Duodenal mucosa (tissue), 2 donors: ENCODE data around the gene SDK2.

ENCODE experiments used
- H3K27ac ChIP-seq: one replicate; pipeline ENCODE4 v1.7.0; 2013; ENCODE audit warnings: low read depth, low read length
- H3K27me3 ChIP-seq, 2 donors: one replicate each; pipeline ENCODE4 v1.7.0; 2013; ENCODE audit warnings: low read length in 2 of 2, control low read depth in 1 of 2; ENCODE audit not compliant: insufficient read depth in 2 of 2, control insufficient read depth in 1 of 2
- H3K36me3 ChIP-seq, 2 donors: one replicate each; pipeline ENCODE4 v1.7.0; 2013; ENCODE audit warnings: low read length in 2 of 2, control low read depth in 1 of 2; ENCODE audit not compliant: insufficient read depth in 2 of 2, control insufficient read depth in 1 of 2
- H3K4me1 ChIP-seq, 2 donors: one replicate each; pipeline ENCODE4 v1.7.0; 2013; ENCODE audit warnings: low read length in 2 of 2, control low read depth in 1 of 2; ENCODE audit not compliant: insufficient read depth in 2 of 2, control insufficient read depth in 1 of 2
- H3K4me3 ChIP-seq, 2 donors: one replicate each; pipeline ENCODE4 v1.7.0; 2013; ENCODE audit warnings: low read length in 2 of 2, low read depth in 1 of 2
- H3K9ac ChIP-seq, 2 donors: one replicate each; pipeline ENCODE4 v1.7.0; 2013; ENCODE audit warnings: low read length in 2 of 2, low read depth in 1 of 2
- H3K9me3 ChIP-seq, 2 donors: one replicate each; pipeline ENCODE4 v1.7.0; 2013; ENCODE audit warnings: low read length in 2 of 2, control low read depth in 1 of 2; ENCODE audit not compliant: control insufficient read depth in 1 of 2

SDK2 gene

DNA sequence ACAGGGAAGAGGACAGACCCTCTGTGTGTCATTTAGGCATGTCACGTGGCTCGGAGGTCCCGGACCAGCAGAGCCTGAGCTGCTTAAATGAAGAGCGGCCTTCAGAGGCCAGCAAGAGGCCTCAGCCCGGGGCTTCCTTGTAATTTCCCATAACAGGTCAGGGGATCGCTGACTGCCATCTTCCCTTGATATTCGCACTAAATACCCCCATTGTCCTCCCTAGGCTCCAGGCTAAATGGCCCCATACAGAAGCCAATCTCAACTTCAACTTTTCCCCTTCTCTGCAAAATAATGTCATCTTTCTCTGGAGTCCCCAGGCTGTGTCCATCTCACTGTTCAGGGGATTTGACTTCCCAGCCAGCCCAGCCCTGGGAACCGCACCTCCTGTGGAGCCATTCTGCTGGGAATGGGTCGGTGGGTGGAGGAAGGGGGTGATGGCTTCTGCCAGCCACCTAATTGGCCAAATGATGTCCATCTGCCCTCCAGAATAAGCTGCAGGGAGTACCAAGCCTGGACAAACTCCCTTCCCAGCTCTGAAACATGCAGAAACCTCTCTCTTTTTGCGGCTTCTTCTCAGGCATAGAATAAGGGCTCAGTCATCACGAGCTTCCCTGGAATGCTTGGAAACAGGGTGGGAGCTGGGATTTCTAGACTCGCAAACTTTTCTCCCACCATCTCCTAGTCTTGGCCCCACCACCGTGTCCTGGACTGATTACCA lies 129.9 kb downstream of the SDK2 start:
- Histone ChIP-seq H3K27me3 (no peaks in the 10 kb centered on the region), H3K36me3 (no peaks in the 10 kb centered on the region), H3K9ac (no peak overlapping the region), H3K4me1 (no peaks in the 10 kb centered on the region), H3K27ac (no peak overlapping the region), H3K4me3 (no peak overlapping the region), H3K9me3 (no peaks in the 10 kb centered on the region)

DNA sequence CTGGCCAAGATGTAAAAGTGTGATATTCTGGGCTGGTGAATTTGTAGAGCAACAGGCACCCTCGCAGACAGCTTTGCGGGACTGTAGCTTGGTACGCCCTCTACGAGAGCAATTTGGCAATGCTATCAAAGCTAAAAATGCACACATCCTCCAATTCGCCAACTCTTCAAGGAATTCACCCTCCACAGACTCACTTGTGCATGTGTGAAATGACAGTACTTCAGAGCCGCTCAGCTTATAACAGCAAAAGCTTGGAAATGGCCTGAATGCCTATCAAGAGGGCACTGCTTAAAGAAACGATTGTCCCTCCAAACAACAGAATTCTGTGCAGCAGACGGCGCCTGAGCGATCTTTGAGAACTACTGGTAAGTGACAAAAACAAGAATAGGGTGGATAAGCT lies 130.8 kb downstream of the SDK2 start:
- Histone ChIP-seq H3K36me3 (no peaks in the 10 kb centered on the region), H3K9ac (no peak overlapping the region), H3K4me3 (no peak overlapping the region), H3K9me3 (no peaks in the 10 kb centered on the region), H3K27ac (no peak overlapping the region), H3K27me3 (no peaks in the 10 kb centered on the region), H3K4me1 (no peaks in the 10 kb centered on the region)

DNA sequence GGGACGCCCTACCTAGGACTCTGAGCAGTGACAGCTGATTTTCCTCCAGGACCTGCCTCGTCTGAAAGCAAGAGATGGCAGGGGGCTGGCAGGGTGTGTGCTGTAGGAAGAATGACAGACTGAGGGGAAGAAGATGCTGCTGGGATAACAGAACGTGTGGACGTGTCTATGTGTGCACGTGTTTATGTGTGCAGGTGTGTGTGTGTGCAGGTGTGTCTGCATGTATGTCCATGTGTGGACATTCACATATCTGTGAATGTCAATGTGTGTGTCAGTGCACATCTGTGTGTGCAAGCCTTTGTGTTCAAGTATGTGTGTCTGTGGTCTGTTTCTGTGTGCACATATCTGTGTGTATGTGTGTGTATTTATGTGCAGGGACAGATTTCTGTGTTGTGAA lies 132.5 kb downstream of the SDK2 start:
- no peak overlapping the region for H3K4me3 ChIP-seq
- H3K9ac ChIP-seq = no peak overlapping the region
- H3K27me3 ChIP-seq = no peaks in the 10 kb centered on the region
- H3K36me3 ChIP-seq = no peaks in the 10 kb centered on the region
- no peaks in the 10 kb centered on the region for H3K4me1 ChIP-seq
- H3K9me3 ChIP-seq = no peaks in the 10 kb centered on the region
- no peak overlapping the region for H3K27ac ChIP-seq

DNA sequence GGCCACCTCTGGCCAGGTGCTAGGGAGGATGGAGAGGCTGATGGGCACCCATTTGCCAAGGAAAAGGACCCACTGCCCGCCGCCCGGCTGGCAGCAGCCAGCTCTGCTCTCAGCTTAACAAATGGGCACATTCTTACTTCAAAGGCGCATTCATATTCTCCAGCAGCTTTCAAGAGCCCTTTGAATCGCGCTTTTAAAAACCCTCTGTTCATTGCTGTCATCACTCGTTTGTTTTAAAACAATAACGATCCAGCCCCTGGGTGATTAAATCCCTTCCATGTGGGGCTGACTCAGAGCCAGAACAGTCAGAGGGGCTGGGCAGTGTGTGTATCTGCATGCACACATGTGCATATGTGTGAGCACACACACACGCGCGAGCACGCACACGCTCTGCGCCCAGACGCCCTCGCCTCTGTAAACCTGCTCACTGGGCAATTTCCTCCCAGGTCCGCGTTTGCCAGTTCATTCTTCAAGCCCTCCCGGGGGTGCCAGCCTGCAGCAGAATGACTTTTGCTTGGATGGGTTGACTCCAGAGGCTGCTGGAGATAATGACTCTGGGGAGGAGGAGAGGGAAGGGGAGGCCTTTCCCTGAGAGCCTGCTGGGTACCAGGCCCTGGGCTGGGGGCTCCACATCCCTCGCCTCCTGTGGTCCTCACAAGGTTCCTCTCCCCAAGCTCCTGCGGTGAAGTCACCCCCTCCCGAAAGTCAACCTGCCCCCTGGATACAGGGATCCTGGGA lies 133.1 kb downstream of the SDK2 start:
- no peak overlapping the region for H3K9ac ChIP-seq
- no peak overlapping the region for H3K27ac ChIP-seq
- H3K36me3 ChIP-seq = no peaks in the 10 kb centered on the region
- H3K4me1 ChIP-seq = no peaks in the 10 kb centered on the region
- no peak overlapping the region for H3K4me3 ChIP-seq
- no peaks in the 10 kb centered on the region for H3K9me3 ChIP-seq
- no peaks in the 10 kb centered on the region for H3K27me3 ChIP-seq

DNA sequence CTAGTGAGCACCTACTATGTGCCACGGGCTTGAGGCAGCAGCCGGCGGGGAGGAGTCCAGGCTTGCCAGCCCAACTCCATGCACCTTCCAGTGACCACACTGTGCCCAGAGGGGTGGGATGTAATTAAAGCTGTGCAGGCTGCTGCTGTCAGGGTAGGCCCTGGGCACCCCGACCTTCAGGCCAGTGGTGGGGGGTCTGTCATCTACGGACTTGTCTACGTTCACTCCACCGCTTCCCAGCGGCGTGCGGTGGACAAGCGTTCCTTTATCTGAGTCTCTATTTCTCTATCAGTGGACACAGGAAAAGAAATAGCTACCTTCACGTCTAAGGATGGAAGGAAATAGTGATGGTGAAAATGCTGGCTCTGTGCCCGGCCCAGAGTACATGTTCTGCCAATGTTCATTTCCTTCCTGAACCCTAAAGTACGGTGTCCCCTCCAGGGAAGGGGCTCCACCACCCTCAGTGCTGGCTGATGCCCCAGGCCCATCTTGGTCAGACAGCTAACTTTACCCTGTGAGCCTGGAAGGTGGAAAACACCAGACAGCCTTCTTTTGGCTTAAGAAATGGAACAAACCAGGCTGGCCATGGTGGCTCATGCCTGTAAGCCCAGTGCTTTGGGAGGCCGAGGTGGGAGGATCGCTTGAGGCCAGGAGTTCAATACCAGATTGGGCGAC lies 135.2 kb downstream of the SDK2 start:
- Histone ChIP-seq H3K9ac (no peak overlapping the region), H3K27ac (no peak overlapping the region), H3K9me3 (no peaks in the 10 kb centered on the region), H3K4me1 (no peaks in the 10 kb centered on the region), H3K36me3 (no peaks in the 10 kb centered on the region), H3K27me3 (no peaks in the 10 kb centered on the region), H3K4me3 (no peak overlapping the region)

DNA sequence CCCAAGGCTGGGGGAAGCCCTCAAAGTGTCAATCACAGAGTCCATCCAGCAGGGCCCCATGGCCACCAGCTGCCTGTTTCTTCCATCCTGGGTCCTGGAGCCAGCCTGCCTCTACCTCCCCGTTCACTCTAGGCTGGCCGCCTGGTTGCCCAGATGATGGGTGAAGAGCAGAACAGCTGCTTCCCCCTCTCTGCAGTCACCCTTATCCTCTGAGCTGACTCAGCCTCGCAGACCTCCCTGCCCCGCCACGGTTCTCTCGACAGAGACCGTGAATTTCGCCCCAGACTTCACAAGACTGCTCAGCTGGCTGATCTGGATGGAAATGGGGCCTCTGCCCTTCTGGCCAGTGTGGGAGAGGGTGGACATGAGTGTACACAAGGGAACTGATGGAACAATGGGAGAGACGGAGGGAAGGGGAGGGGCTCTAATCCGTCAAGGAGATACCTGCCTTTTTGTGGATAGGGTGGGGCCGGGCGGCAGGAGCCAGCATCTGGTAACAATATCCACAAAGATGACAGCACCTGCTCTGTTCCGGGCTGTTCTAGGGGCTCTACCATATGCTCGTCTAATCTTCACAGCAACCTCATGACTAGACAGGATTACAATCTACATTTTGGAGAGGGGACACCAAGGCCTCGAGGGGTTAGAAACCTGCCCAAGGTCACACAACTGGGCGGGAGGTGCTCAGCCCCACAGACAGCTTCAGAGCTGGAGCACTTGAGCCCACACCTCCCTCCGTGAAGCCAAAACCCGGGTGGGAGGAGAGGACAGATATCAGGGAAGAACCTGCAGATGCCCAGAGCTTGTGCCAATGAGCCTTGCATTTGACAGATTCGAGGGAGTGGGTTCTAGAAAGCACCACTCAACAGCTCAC lies 136.0 kb downstream of the SDK2 start:
- Histone ChIP-seq H3K9me3 (no peaks in the 10 kb centered on the region), H3K4me1 (no peaks in the 10 kb centered on the region), H3K36me3 (no peaks in the 10 kb centered on the region), H3K27ac (no peak overlapping the region), H3K27me3 (no peaks in the 10 kb centered on the region), H3K4me3 (no peak overlapping the region), H3K9ac (no peak overlapping the region)

DNA sequence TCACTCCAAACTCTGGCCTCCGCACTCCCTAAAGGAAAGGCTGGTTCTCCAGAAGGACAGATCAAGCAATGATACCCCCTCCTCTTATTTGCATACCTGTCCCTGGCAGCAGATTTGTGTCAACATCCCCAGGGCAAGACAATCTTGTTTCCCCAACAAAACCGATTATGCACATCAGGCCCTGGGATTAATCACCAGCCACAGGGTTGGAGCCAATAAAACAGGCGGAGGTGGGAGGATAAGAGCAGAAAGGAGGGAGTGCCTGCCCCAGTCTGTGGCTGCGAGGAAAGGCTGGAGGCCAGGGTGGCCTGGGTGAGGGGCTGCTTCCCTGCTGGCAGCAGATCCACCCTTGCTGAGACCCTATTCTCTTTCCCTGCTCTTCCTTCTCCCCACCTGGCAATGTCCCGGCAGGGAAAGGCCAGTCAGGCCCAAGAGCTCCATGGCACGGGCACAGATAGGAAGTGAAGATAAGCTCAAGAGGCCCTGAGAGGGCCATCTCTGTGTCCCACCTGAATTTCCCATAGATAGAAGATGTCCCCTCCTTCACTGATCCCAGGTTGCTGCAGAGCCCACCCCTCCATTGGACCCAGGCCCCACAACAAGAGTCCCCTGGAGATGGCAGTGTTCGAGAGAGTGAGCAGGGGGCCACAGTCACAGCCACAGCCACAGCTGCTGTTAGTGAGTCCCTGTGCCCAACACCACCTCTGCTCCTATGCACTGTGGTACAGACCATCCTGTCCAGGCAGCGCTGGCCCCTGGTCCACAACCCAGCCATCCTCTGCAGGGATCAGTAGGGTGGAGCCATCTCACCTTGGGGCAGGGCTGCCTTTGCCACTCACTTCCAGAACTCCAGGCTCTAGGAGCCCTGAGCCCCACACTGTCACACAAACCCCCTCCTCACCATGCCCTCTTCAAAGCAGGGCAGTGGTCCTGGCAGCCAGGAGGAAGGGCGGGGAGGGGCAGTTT lies 137.5 kb downstream of the SDK2 start:
- H3K9ac ChIP-seq = no peak overlapping the region
- H3K27me3 ChIP-seq = no peaks in the 10 kb centered on the region
- no peaks in the 10 kb centered on the region for H3K36me3 ChIP-seq
- H3K4me3 ChIP-seq = no peak overlapping the region
- H3K9me3 ChIP-seq = no peaks in the 10 kb centered on the region
- H3K27ac ChIP-seq = no peak overlapping the region
- no peaks in the 10 kb centered on the region for H3K4me1 ChIP-seq

DNA sequence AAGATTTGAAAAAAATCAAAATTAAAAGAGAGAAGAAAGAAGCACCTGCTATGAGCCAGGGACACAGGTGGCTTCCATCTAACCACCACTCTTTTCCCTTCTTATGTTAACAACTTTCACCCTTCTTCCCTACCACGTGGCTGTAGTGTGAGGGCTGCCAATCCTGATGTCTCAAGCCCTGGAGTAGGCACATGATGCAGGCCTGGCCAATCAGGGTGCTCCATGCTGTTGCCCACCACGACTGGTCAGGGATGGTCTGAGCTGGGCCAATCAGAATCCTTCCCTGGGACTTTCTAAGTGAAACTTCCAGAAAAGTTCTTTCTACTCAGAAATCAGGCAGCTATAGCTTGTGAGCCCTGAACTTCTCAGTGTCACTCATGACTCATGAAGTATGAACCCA lies 140.7 kb downstream of the SDK2 start:
- H3K9ac ChIP-seq = no peak overlapping the region
- no peaks in the 10 kb centered on the region for H3K27me3 ChIP-seq
- H3K27ac ChIP-seq = no peak overlapping the region
- no peak overlapping the region for H3K4me3 ChIP-seq
- H3K9me3 ChIP-seq = no peaks in the 10 kb centered on the region
- no peaks in the 10 kb centered on the region for H3K36me3 ChIP-seq
- no peaks in the 10 kb centered on the region for H3K4me1 ChIP-seq

DNA sequence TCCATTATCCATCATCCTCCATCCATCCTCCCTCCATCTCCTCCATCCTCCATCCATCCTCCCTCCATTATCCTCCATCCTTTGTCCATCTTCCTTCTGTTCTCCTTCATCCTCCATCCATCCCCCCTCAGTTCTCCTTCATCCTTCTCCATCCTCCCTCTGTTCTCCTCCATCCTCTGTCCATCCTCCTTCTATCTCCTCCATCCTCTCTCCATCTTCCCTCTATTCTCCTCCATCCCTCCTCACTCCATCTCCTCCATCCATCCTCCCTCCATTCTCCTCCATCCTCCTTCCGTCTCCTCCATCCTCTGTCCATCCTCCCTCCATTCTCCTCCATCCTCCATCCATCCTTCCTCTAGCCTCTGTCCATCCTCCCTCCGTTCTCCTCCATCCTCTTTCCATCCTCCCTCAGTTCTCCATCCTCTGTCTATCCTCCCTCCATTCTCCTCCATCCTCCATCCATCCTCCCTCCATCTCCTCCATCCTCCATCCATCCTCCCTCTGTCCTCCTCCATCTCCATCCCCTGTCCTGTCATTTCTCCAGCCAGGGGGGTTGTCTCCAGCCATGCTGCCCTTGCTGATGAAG lies 143.7 kb downstream of the SDK2 start:
- Histone ChIP-seq H3K4me1 (no peaks in the 10 kb centered on the region), H3K9ac (no peak overlapping the region), H3K9me3 (no peaks in the 10 kb centered on the region), H3K27ac (no peak overlapping the region), H3K36me3 (no peaks in the 10 kb centered on the region), H3K4me3 (no peak overlapping the region), H3K27me3 (peaks cover 0 to 1% of the 10 kb centered on the region in 2 donors)
